Activated CD4-positive, alpha-beta T cell treated with anti-CD3 and anti-CD28 coated beads for 36 hours (primary cell): ENCODE measurements around the gene APOA1. TPM values are rescaled to one million over a fixed set of nuclear protein-coding genes. Genes with fewer than 3 reads are reported as not detected.

Experiments used
- ATAC-seq: fragments of 200-7000 bp; cut with Tn5 transposase; one replicate; pipeline ENCODE4 v1.10.0; 2021; ENCODE audit warnings: mild to moderate bottlenecking, moderate library complexity
- CTCF ChIA-PET: fragments of 350-600 bp; sonication (Branson Sonifier 250); formaldehyde crosslinking; loops from one replicate; lab custom pipeline; 2021; ENCODE audit warnings: antibody characterized with exemption; lab: Charles Lee
- POLR2A ChIA-PET: fragments of 350-600 bp; sonication (Branson Sonifier 250); formaldehyde crosslinking; loops from one replicate; lab custom pipeline; 2021; ENCODE audit warnings: antibody characterized with exemption, inconsistent platforms; lab: Charles Lee
- DNase-seq: peaks from one replicate; pipeline ENCODE4 v3.0.0-alpha.2; 2020
- H3K27ac Mint-ChIP-seq: one replicate; pipeline ENCODE4 v1.8.0; 2021; ENCODE audit warnings: mixed read lengths
- H3K27me3 Mint-ChIP-seq: one replicate; pipeline ENCODE4 v1.8.0; 2021; ENCODE audit warnings: mixed read lengths
- H3K36me3 Mint-ChIP-seq: one replicate; pipeline ENCODE4 v1.8.0; 2021; ENCODE audit warnings: low read depth, mixed read lengths
- H3K4me1 Mint-ChIP-seq: one replicate; pipeline ENCODE4 v1.8.0; 2021; ENCODE audit warnings: mixed read lengths
- H3K4me3 Mint-ChIP-seq: one replicate; pipeline ENCODE4 v1.8.0; 2021; ENCODE audit warnings: mild to moderate bottlenecking, moderate library complexity, mixed read lengths
- H3K9me3 Mint-ChIP-seq: one replicate; pipeline ENCODE4 v1.8.0; 2021; ENCODE audit warnings: low read depth, mixed read lengths
- intact Hi-C, 2 experiments: fragments of 100-400 bp; cut with DNase I in 1 of 2; cut with micrococcal nuclease in 1 of 2; formaldehyde crosslinking; loops; one replicate each; pipeline versions ENCODE4 v1.14.2 to v1.15.1; 2022 to 2024; cut with DNase I, micrococcal nuclease
- total RNA-seq, 2 experiments: library from RNA; stranded (reverse); gene quantifications; one replicate each; pipeline ENCODE4 v1.2.3, GENCODE V29; 2021

The APOA1 gene
- total RNA-seq, 2 experiments from 2014 or later = not detected

DNA sequence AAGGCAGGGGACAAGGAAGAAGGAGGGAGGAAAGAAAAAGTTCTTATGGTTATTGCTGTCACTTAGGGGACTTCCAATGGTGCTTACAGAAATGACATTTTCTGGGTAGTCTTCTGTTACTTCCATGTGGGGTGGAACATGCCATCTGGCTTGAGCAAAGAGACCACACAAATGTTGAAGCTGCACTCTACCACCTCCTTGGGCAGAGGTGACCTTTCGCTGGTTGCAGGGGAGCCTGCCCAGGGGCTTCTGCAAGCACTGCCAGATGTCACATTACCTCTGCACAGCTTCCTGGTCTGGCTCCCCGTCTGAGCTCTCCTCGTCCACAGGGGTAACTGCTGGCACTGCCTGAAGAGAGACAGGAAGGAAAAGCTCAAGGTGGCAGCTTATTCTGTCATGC is 32.6 kb upstream of the APOA1 start:
- Mint-ChIP-seq H3K27me3 (no peaks in the 10 kb centered on the region), H3K9me3 (no peaks in the 10 kb centered on the region), H3K27ac (peak overlapping the region; percentile 55), H3K4me3 (no peak overlapping the region), H3K4me1 (peaks cover 6% of the 10 kb centered on the region), H3K36me3 (peaks cover 35% of the 10 kb centered on the region)
- DNase-seq (no peak), ATAC-seq (no peak)
- ChIA-PET POLR2A (no interaction called here), CTCF (interaction anchor here (1.0 to 1.3 kb wide), 2 partner anchors 9 to 236 kb away, joined by 3 to 7 read pairs; no protein-coding TSS in a partner anchor)
- intact Hi-C loops = no loop called here

- H3K27ac Mint-ChIP-seq = peak overlapping the region; percentile 55
Observed at GRCh38 chr11:116869610-116870009, 32.2 kb upstream of the APOA1 start.

DNA sequence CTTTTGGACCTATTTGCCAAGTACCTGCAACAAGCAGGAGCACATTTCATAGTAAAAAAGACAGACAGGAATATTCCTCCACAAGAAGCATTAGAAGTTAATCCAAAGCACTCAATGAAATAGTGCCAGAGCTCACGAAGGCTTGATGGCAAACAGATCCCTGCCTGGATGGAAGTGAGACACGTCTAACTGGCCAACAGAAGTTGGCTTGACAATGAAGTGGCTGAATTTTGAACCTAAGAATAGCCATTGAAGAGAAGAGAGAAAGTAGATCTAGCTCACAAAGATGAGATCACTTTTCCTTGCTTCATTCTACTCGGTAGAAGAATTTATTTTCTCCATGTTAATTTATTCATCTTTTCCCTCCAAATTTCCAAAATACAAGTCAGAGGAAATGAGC is 30.6 kb upstream of the APOA1 start:
- Mint-ChIP-seq H3K4me1 (peaks cover 6% of the 10 kb centered on the region), H3K4me3 (no peak overlapping the region), H3K27ac (no peak overlapping the region), H3K27me3 (no peaks in the 10 kb centered on the region), H3K36me3 (peaks cover 35% of the 10 kb centered on the region), H3K9me3 (no peaks in the 10 kb centered on the region)
- ChIA-PET POLR2A (no interaction called here), CTCF (no interaction called here)
- DNase-seq (no peak), ATAC-seq (no peak)
- intact Hi-C loops = no loop called here

More at GRCh38 chr11:116869610-116870009, 32.2 kb upstream of the APOA1 start:
- CTCF ChIA-PET = interaction anchor here (0.8 to 1.3 kb wide), 3 partner anchors 9 to 236 kb away, joined by 3 to 7 read pairs (median 3); no protein-coding TSS in a partner anchor
- Mint-ChIP-seq H3K27me3 (no peaks in the 10 kb centered on the region), H3K9me3 (no peaks in the 10 kb centered on the region), H3K36me3 (peaks cover 33% of the 10 kb centered on the region), H3K4me1 (peaks cover 6% of the 10 kb centered on the region), H3K4me3 (no peak overlapping the region)
- intact Hi-C loops = no loop called here
- ATAC-seq = no peak
- POLR2A ChIA-PET = interaction anchor here (0.6 kb wide), 1 partner anchor 208 kb away, joined by 3 read pairs; no protein-coding TSS in a partner anchor
- no peak for DNase-seq

DNA sequence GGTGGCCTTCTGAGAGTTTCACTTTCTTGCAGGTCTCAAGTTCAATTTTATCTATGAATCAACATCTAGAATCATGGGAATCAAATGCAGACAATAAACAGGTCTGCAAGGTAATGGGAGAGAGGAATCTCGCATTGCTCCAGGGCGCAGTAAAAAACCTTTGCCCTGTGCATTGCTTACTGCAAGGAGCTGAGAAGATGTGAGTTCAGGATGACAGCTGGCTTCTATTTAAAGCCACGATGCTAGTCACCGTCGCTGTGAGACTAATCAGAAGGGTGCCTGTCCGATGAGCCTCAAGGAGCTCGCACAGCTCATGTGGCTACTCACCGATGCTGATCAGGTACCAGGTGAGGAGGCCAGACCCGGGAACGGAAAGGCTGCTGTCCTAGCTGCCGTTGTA is 30.2 kb upstream of the APOA1 start:
- ATAC-seq (no peak), DNase-seq (no peak)
- H3K27ac Mint-ChIP-seq = no peak overlapping the region
- CTCF ChIA-PET = interaction anchor here (0.9 kb wide), 1 partner anchor 63 kb away, joined by 3 read pairs; no protein-coding TSS in a partner anchor
- no peak overlapping the region for H3K4me3 Mint-ChIP-seq
- no peaks in the 10 kb centered on the region for H3K9me3 Mint-ChIP-seq
- peaks cover 6% of the 10 kb centered on the region for H3K4me1 Mint-ChIP-seq
- intact Hi-C loops = no loop called here
- H3K36me3 Mint-ChIP-seq = peaks cover 31% of the 10 kb centered on the region
- no peaks in the 10 kb centered on the region for H3K27me3 Mint-ChIP-seq
- POLR2A ChIA-PET = no interaction called here

DNA sequence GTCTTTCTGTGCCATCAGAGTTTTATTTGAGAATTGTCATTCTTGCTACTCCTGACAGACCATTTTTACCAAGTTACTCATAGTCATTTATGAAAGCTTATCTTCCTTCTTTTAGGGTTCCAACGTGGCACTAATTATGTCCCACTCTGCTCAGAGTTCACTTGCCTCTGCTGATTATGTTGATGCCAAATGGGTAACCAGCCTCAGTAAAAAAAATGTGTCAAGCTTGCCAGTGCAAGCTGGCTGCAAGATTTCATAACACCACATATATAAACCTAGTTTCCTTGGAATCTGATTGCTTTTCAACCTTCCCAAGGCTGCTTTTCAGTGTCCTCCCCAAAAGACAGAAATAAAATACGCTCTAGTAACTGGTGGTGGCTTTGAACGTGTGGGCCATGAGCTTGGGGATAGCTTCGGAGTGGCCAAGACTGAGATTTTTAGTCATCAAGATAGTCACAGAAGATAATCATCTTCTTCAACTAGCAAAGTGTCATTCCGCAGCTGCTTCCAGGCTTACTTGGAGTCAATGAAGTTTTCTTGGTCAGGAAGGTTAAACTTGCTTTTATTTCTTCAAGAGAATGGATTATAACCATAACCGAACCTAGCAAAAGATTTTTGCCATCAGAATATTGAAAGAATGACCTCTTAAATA is 29.5 kb upstream of the APOA1 start:
- no peak overlapping the region for H3K27ac Mint-ChIP-seq
- CTCF ChIA-PET = interaction anchor here (0.9 to 1.3 kb wide), 2 partner anchors 63 to 239 kb away, joined by 3 read pairs; no protein-coding TSS in a partner anchor
- no peaks in the 10 kb centered on the region for H3K9me3 Mint-ChIP-seq
- intact Hi-C loops = no loop called here
- no peak for ATAC-seq
- POLR2A ChIA-PET = interaction anchor here (0.6 kb wide), 1 partner anchor 111 kb away, joined by 4 read pairs; no protein-coding TSS in a partner anchor
- no peak for DNase-seq
- H3K4me1 Mint-ChIP-seq = peaks cover 6% of the 10 kb centered on the region
- H3K36me3 Mint-ChIP-seq = peaks cover 34% of the 10 kb centered on the region
- H3K27me3 Mint-ChIP-seq = no peaks in the 10 kb centered on the region
- H3K4me3 Mint-ChIP-seq = no peak overlapping the region

- DNase-seq = no peak
- intact Hi-C loops = no loop called here
- H3K4me1 Mint-ChIP-seq = peaks cover 11% of the 10 kb centered on the region
- no peak overlapping the region for H3K27ac Mint-ChIP-seq
- H3K9me3 Mint-ChIP-seq = no peaks in the 10 kb centered on the region
- H3K36me3 Mint-ChIP-seq = peaks cover 41% of the 10 kb centered on the region
- ChIA-PET POLR2A (no interaction called here), CTCF (interaction anchor here (1.3 to 1.6 kb wide), 3 partner anchors 74 to 241 kb away, joined by 3 to 8 read pairs (median 4); partner anchors contain the start of gene APOA5)
- no peak for ATAC-seq
- H3K27me3 Mint-ChIP-seq = no peaks in the 10 kb centered on the region
- H3K4me3 Mint-ChIP-seq = no peak overlapping the region
Observed at GRCh38 chr11:116865696-116866095, 28.3 kb upstream of the APOA1 start.

- no peaks in the 10 kb centered on the region for H3K9me3 Mint-ChIP-seq
- peaks cover 5% of the 10 kb centered on the region for H3K4me1 Mint-ChIP-seq
- POLR2A ChIA-PET = interaction anchor here (0.7 kb wide), 1 partner anchor 10 kb away, joined by 3 read pairs; no protein-coding TSS in a partner anchor
- no peak overlapping the region for H3K4me3 Mint-ChIP-seq
- intact Hi-C loops = no loop called here
- no peak overlapping the region for H3K27ac Mint-ChIP-seq
- CTCF ChIA-PET = interaction anchor here (0.6 to 1.6 kb wide), 5 partner anchors 8 to 242 kb away, joined by 3 to 8 read pairs (median 4); partner anchors contain the start of gene APOA5
- ATAC-seq (no peak), DNase-seq (no peak)
- H3K27me3 Mint-ChIP-seq = no peaks in the 10 kb centered on the region
- H3K36me3 Mint-ChIP-seq = peaks cover 37% of the 10 kb centered on the region
Observed at GRCh38 chr11:116864531-116864930, 27.1 kb upstream of the APOA1 start.

DNA sequence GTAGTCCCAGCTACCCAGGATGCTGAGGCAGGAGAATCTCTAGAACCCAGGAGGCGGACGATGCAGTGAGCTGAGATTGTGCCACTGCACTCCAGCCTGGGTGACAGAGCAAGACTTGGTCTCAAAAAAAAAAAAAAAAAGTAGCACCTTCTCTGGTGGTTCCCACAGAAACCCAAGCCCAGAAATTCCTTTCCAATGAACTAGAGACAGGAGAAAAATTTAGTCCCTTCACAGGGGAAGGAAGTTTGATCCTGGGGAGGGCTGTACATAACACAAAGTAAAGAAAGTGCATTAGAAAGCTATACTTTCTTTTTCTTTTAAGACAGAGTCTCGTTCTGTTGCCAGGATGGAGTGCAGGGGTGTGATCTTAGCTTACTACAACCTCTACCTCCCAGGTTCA is 25.5 kb upstream of the APOA1 start:
- POLR2A ChIA-PET = no interaction called here
- intact Hi-C loops = no loop called here
- Mint-ChIP-seq H3K4me1 (peaks cover 5% of the 10 kb centered on the region), H3K4me3 (no peak overlapping the region), H3K27me3 (no peaks in the 10 kb centered on the region), H3K27ac (no peak overlapping the region), H3K9me3 (no peaks in the 10 kb centered on the region), H3K36me3 (peaks cover 42% of the 10 kb centered on the region)
- ATAC-seq = no peak
- CTCF ChIA-PET = interaction anchor here (0.7 kb wide), 1 partner anchor 18 kb away, joined by 6 read pairs; no protein-coding TSS in a partner anchor
- no peak for DNase-seq

- H3K36me3 Mint-ChIP-seq = peaks cover 45% of the 10 kb centered on the region
- ATAC-seq (no peak), DNase-seq (no peak)
- no peak overlapping the region for H3K4me3 Mint-ChIP-seq
- POLR2A ChIA-PET = no interaction called here
- H3K27ac Mint-ChIP-seq = peak overlapping the region; percentile 28
- no peaks in the 10 kb centered on the region for H3K27me3 Mint-ChIP-seq
- H3K9me3 Mint-ChIP-seq = no peaks in the 10 kb centered on the region
- H3K4me1 Mint-ChIP-seq = peaks cover 6% of the 10 kb centered on the region
- CTCF ChIA-PET = interaction anchor here (0.6 to 1.1 kb wide), 4 partner anchors 15 to 244 kb away, joined by 3 to 4 read pairs (median 3); no protein-coding TSS in a partner anchor
- intact Hi-C loops = no loop called here
Observed at GRCh38 chr11:116862185-116862584, 24.8 kb upstream of the APOA1 start.

- peak overlapping the region; percentile 44 for H3K27ac Mint-ChIP-seq
- no peak overlapping the region for H3K4me3 Mint-ChIP-seq
- H3K36me3 Mint-ChIP-seq = peaks cover 51% of the 10 kb centered on the region
- H3K4me1 Mint-ChIP-seq = peaks cover 13% of the 10 kb centered on the region
- POLR2A ChIA-PET = no interaction called here
- DNase-seq = no peak
- no peaks in the 10 kb centered on the region for H3K27me3 Mint-ChIP-seq
- ATAC-seq = peak; percentile 72
- CTCF ChIA-PET = interaction anchor here (0.6 to 1.3 kb wide), 6 partner anchors 16 to 249 kb away, joined by 3 to 4 read pairs (median 3); no protein-coding TSS in a partner anchor
- no peaks in the 10 kb centered on the region for H3K9me3 Mint-ChIP-seq
- intact Hi-C loops = no loop called here
Observed at GRCh38 chr11:116861539-116861938, 24.1 kb upstream of the APOA1 start.

DNA sequence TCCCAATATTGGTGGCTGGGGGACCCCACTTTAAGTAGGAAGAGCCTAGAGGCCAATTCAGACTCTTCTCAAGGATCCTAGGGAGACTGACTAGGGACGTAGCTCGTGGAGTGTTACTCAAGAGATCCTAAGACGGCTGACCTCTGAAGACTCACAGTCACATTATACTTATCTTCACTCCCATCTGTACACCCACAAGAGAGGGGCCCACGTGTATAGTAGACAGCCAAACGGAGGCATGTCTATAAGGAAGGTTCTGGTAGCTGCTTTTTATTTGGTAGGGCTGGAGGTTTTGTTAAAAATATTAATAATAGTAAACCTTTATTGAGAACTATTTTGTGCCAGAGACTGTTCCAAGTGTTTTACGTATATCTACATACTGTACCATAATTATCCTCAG is 22.9 kb upstream of the APOA1 start:
- H3K27ac Mint-ChIP-seq = no peak overlapping the region
- no peak overlapping the region for H3K4me3 Mint-ChIP-seq
- ATAC-seq (no peak), DNase-seq (no peak)
- ChIA-PET CTCF (interaction anchor here (1.3 kb wide), 1 partner anchor 25 kb away, joined by 4 read pairs; no protein-coding TSS in a partner anchor), POLR2A (no interaction called here)
- H3K36me3 Mint-ChIP-seq = peaks cover 57% of the 10 kb centered on the region
- peaks cover 24% of the 10 kb centered on the region for H3K4me1 Mint-ChIP-seq
- no peaks in the 10 kb centered on the region for H3K27me3 Mint-ChIP-seq
- intact Hi-C loops = no loop called here
- H3K9me3 Mint-ChIP-seq = no peaks in the 10 kb centered on the region
